Ishikawa (cell line): ENCODE results near the gene GOLGA8J.

ENCODE experiments used
- CEBPB ChIP-seq: IDR thresholded peaks from 2 replicates; pipeline ENCODE4 v1.6.1; 2012
- CREB1 ChIP-seq: IDR thresholded peaks from 2 replicates; pipeline ENCODE4 v1.6.1; 2012; ENCODE audit warnings: low read depth
- EGR1 ChIP-seq: IDR thresholded peaks from 2 replicates; pipeline ENCODE4 v1.6.1; 2012
- EP300 ChIP-seq: IDR thresholded peaks from 2 replicates; pipeline ENCODE4 v1.6.1; 2012; ENCODE audit warnings: borderline replicate concordance
- FOXM1 ChIP-seq: IDR thresholded peaks from 2 replicates; pipeline ENCODE4 v1.6.1; 2012; ENCODE audit warnings: low read depth, borderline replicate concordance
- MAX ChIP-seq: IDR thresholded peaks from 2 replicates; pipeline ENCODE4 v1.6.1; 2012
- NFIC ChIP-seq: IDR thresholded peaks from 2 replicates; pipeline ENCODE4 v1.6.1; 2012
- RAD21 ChIP-seq: IDR thresholded peaks from 2 replicates; pipeline ENCODE4 v1.6.1; 2012; ENCODE audit warnings: low read depth
- REST ChIP-seq: IDR thresholded peaks from 2 replicates; pipeline ENCODE4 v1.6.1; 2012; ENCODE audit warnings: low read depth, mild to moderate bottlenecking
- TAF1 ChIP-seq: IDR thresholded peaks from 2 replicates; pipeline ENCODE4 v1.6.1; 2012; ENCODE audit warnings: low read depth, mild to moderate bottlenecking
- TCF12 ChIP-seq: IDR thresholded peaks from 2 replicates; pipeline ENCODE4 v1.6.1; 2012; ENCODE audit warnings: low read depth
- TEAD4 ChIP-seq: IDR thresholded peaks from 2 replicates; pipeline ENCODE4 v1.6.1; 2012
- USF1 ChIP-seq: IDR thresholded peaks from 2 replicates; pipeline ENCODE4 v1.6.1; 2012
- YY1 ChIP-seq: IDR thresholded peaks from 2 replicates; pipeline ENCODE4 v1.6.1; 2012; ENCODE audit warnings: low read depth
- ZBTB7A ChIP-seq: IDR thresholded peaks from 2 replicates; pipeline ENCODE4 v1.6.1; 2012; ENCODE audit warnings: low read depth

GOLGA8J gene

GRCh38 chr15:30042556-30042955 lies 40.2 kb upstream of the GOLGA8J start:
- TF ChIP-seq CEBPB (no peak), TAF1 (no peak), RAD21 (no peak), FOXM1 (no peak), MAX (no peak), TCF12 (no peak), ZBTB7A (no peak), NFIC (no peak), YY1 (no peak), TEAD4 (no peak), EP300 (no peak), CREB1 (no peak), REST (no peak), EGR1 (no peak), USF1 (no peak)

GRCh38 chr15:30043211-30043655 lies 39.5 kb upstream of the GOLGA8J start:
- peak; percentile 57 for TF ChIP-seq RAD21
- TF ChIP-seq USF1, result no peak

- no peak for TF ChIP-seq USF1
- no peak for TF ChIP-seq CEBPB
- TF ChIP-seq EP300, result no peak
- no peak for TF ChIP-seq EGR1
- no peak for TF ChIP-seq FOXM1
- no peak for TF ChIP-seq TEAD4
- TF ChIP-seq NFIC, result no peak
- TF ChIP-seq TAF1, result no peak
- TF ChIP-seq CREB1, result no peak
- TF ChIP-seq REST, result no peak
- TF ChIP-seq YY1, result no peak
- no peak for TF ChIP-seq TCF12
- no peak for TF ChIP-seq ZBTB7A
- TF ChIP-seq RAD21, result no peak
- no peak for TF ChIP-seq MAX
Measured at GRCh38 chr15:30044377-30044776, 38.4 kb upstream of the GOLGA8J start.

GRCh38 chr15:30045248-30046041 lies 37.3 kb upstream of the GOLGA8J start:
- peak; percentile 48; the same call in 1 of the 2 replicates for TF ChIP-seq ZBTB7A
- peak; percentile 44 for TF ChIP-seq RAD21

GRCh38 chr15:30046430-30046829 lies 36.3 kb upstream of the GOLGA8J start:
- TF ChIP-seq NFIC, result no peak

GRCh38 chr15:30055604-30056003 lies 27.2 kb upstream of the GOLGA8J start:
- no peak for TF ChIP-seq TAF1
- no peak for TF ChIP-seq YY1
- TF ChIP-seq CREB1, result no peak
- TF ChIP-seq MAX, result no peak
- TF ChIP-seq TCF12, result no peak
- no peak for TF ChIP-seq CEBPB
- TF ChIP-seq NFIC, result no peak
- no peak for TF ChIP-seq FOXM1
- TF ChIP-seq USF1, result no peak
- TF ChIP-seq EGR1, result no peak
- no peak for TF ChIP-seq ZBTB7A
